HepG2 (cell line): ENCODE results near the gene APH1B.

Experiments used
- BCLAF1 ChIP-seq: fragments of 450-650 bp; IDR thresholded peaks from 2 replicates; pipeline ENCODE4 v1.6.1; 2017; ENCODE audit warnings: mild to moderate bottlenecking
- CEBPB ChIP-seq: IDR thresholded peaks from 2 replicates; pipeline ENCODE4 v1.6.1; 2011; ENCODE audit warnings: low read depth, low read length, improper control_type of control experiment, borderline replicate concordance
- CTCF ChIP-seq: sonication (generic); formaldehyde crosslinking; IDR thresholded peaks from 2 replicates; pipeline ENCODE4 v1.5.0; 2020; ENCODE audit warnings: mild to moderate bottlenecking, missing genetic modification reagents, moderate library complexity
- ESRRA ChIP-seq: sonication (generic); formaldehyde crosslinking; IDR thresholded peaks from 2 replicates; pipeline ENCODE4 v1.5.1; 2020; ENCODE audit warnings: mild to moderate bottlenecking, low read depth, missing genetic modification reagents
- FOSL1 ChIP-seq: sonication (generic); formaldehyde crosslinking; IDR thresholded peaks from 2 replicates; pipeline ENCODE4 v1.9.0; 2021; ENCODE audit warnings: missing genetic modification reagents, borderline replicate concordance
- GABPB1 ChIP-seq: IDR thresholded peaks from 2 replicates; pipeline ENCODE4 v1.6.1; 2016; ENCODE audit warnings: mild to moderate bottlenecking, missing genetic modification reagents, moderate library complexity, missing compliant biosample characterization
- JUNB ChIP-seq: sonication (generic); formaldehyde crosslinking; IDR thresholded peaks from 2 replicates; pipeline ENCODE4 v1.8.0; 2022; ENCODE audit warnings: missing genetic modification reagents, mild to moderate bottlenecking, borderline replicate concordance
- MYPOP ChIP-seq: sonication (generic); formaldehyde crosslinking; IDR thresholded peaks from 2 replicates; pipeline ENCODE4 v1.8.1; 2023; ENCODE audit warnings: mild to moderate bottlenecking, moderate library complexity, missing genetic modification reagents
- PHF21A ChIP-seq: sonication (generic); formaldehyde crosslinking; IDR thresholded peaks from 2 replicates; pipeline ENCODE4 v1.5.0; 2020; ENCODE audit warnings: mild to moderate bottlenecking, missing genetic modification reagents
- SCMH1 ChIP-seq: sonication (generic); formaldehyde crosslinking; IDR thresholded peaks from 2 replicates; pipeline ENCODE4 v1.9.0; 2021; ENCODE audit warnings: missing genetic modification reagents, mild to moderate bottlenecking, borderline replicate concordance
- SMARCC2 ChIP-seq: fragments of 450-650 bp; IDR thresholded peaks from 2 replicates; pipeline ENCODE4 v1.6.1; 2017; ENCODE audit warnings: antibody characterized with exemption, mild to moderate bottlenecking
- ZBTB10 ChIP-seq: sonication (generic); formaldehyde crosslinking; IDR thresholded peaks from 2 replicates; pipeline ENCODE4 v1.4.0; 2020; ENCODE audit warnings: missing genetic modification reagents, borderline replicate concordance
- ZNF775 ChIP-seq: sonication (generic); formaldehyde crosslinking; IDR thresholded peaks from 2 replicates; pipeline ENCODE4 v1.4.0; 2020; ENCODE audit warnings: missing genetic modification reagents, mild to moderate bottlenecking, moderate library complexity, borderline replicate concordance
- ZNF781 ChIP-seq: sonication (generic); formaldehyde crosslinking; IDR thresholded peaks from 2 replicates; pipeline ENCODE4 v1.5.1; 2020; ENCODE audit warnings: borderline replicate concordance, mild to moderate bottlenecking, missing genetic modification reagents; ENCODE audit errors: not compliant biosample characterization

GRCh38 chr15:63334821-63335220 is 57.4 kb downstream of the APH1B start:
- TF ChIP-seq CTCF (CRISPR knock-in tag) (no peak), ZNF775 (CRISPR knock-in tag) (no peak), SMARCC2 (no peak), ZBTB10 (CRISPR knock-in tag) (no peak), BCLAF1 (no peak), ESRRA (CRISPR knock-in tag) (no peak), CEBPB (no peak), GABPB1 (CRISPR knock-in tag) (no peak), PHF21A (CRISPR knock-in tag) (no peak), JUNB (CRISPR knock-in tag) (no peak), ZNF781 (CRISPR knock-in tag) (no peak), FOSL1 (CRISPR knock-in tag) (no peak), MYPOP (CRISPR knock-in tag) (no peak), SCMH1 (CRISPR knock-in tag) (no peak)
